Measurements from ENCODE around the gene RNASEH1. TPM values are rescaled to one million over a fixed set of nuclear protein-coding genes. Genes with fewer than 3 reads are reported as not detected.
"Not testable (repeated sequence)": the region's sequence is repeated elsewhere in the genome, so short reads cannot be mapped to it uniquely, and the experiment has no call there.

The RNASEH1 gene
- total and polyA plus RNA-seq, 5 donors, result 17.3 to 21.2 (median 20.0) TPM

- ATAC-seq, result no peak
- peaks cover 7% of the 10 kb centered on the region for H3K4me1 ChIP-seq (ENCODE audit: control insufficient read depth, insufficient read depth, low read length)
- H3K9me3 ChIP-seq (ENCODE audit: control insufficient read depth, low read length), result no peaks in the 10 kb centered on the region
- peak overlapping the region; percentile 39 for H3K27ac ChIP-seq (ENCODE audit: low read length)
- H3K4me3 ChIP-seq (ENCODE audit: low read length), result no peak overlapping the region
- intact Hi-C loops (cut with DNase I), result loop anchor here in 2 of 4 donors (5.0 to 10.0 kb wide), 2 partner anchors 57 to 65 kb away; no protein-coding TSS in a partner anchor
- no peak for DNase-seq
- no peaks in the 10 kb centered on the region for H3K27me3 ChIP-seq (ENCODE audit: control insufficient read depth, insufficient read depth)
- WGBS, result 69% methylated on average over 6 of the region's 6 CpGs
Measured at GRCh38 chr2:3587432-3587831, 29.3 kb upstream of the RNASEH1 start.

GRCh38 chr2:3587021-3587420 is 28.9 kb upstream of the RNASEH1 start:
- Histone ChIP-seq H3K4me3 (ENCODE audit: low read length) (no peak overlapping the region), H3K4me1 (ENCODE audit: control insufficient read depth, insufficient read depth, low read length) (peaks cover 7% of the 10 kb centered on the region), H3K27me3 (ENCODE audit: control insufficient read depth, insufficient read depth) (no peaks in the 10 kb centered on the region), H3K9me3 (ENCODE audit: control insufficient read depth, low read length) (no peaks in the 10 kb centered on the region), H3K27ac (ENCODE audit: low read length) (peak overlapping the region; percentile 39)
- no peak for DNase-seq
- no peak for ATAC-seq
- 70% methylated on average over 5 of the region's 5 CpGs for WGBS
- intact Hi-C loops (cut with DNase I), result loop anchor here in 2 of 4 donors (5.0 to 10.0 kb wide), 2 partner anchors 58 to 65 kb away; no protein-coding TSS in a partner anchor

- 74% methylated on average over 16 of the region's 16 CpGs for WGBS
- H3K4me1 ChIP-seq (ENCODE audit: control insufficient read depth, insufficient read depth, low read length), result peaks cover 7% of the 10 kb centered on the region
- no peak overlapping the region for H3K4me3 ChIP-seq (ENCODE audit: low read length)
- intact Hi-C loops (cut with DNase I), result loop anchor here in 2 of 4 donors (5.0 to 10.0 kb wide), 2 partner anchors 59 to 66 kb away; no protein-coding TSS in a partner anchor
- no peaks in the 10 kb centered on the region for H3K9me3 ChIP-seq (ENCODE audit: control insufficient read depth, low read length)
- peak overlapping the region; percentile 85 for H3K27ac ChIP-seq (ENCODE audit: low read length)
- DNase-seq, result no peak
- ATAC-seq, result no peak
- no peaks in the 10 kb centered on the region for H3K27me3 ChIP-seq (ENCODE audit: control insufficient read depth, insufficient read depth)
Measured at GRCh38 chr2:3586220-3586619, 28.1 kb upstream of the RNASEH1 start.

GRCh38 chr2:3585261-3586109 is 27.4 kb upstream of the RNASEH1 start:
- intact Hi-C loops (cut with DNase I), result loop anchor here in 2 of 4 donors (5.0 to 10.0 kb wide), 2 partner anchors 59 to 67 kb away; no protein-coding TSS in a partner anchor
- H3K9me3 ChIP-seq (ENCODE audit: control insufficient read depth, low read length), result no peaks in the 10 kb centered on the region
- 19% methylated on average over 29 of the region's 29 CpGs for WGBS
- ATAC-seq (peak; percentile 93 to 94), DNase-seq (peak; percentile 77 to 91 (median 89))
- H3K4me3 ChIP-seq (ENCODE audit: low read length), result no peak overlapping the region
- H3K27ac ChIP-seq (ENCODE audit: low read length), result peak overlapping the region; percentile 100
- H3K4me1 ChIP-seq (ENCODE audit: control insufficient read depth, insufficient read depth, low read length), result peaks cover 7% of the 10 kb centered on the region
- no peaks in the 10 kb centered on the region for H3K27me3 ChIP-seq (ENCODE audit: control insufficient read depth, insufficient read depth)

GRCh38 chr2:3584608-3585260 is 26.6 kb upstream of the RNASEH1 start:
- peaks cover 7% of the 10 kb centered on the region for H3K4me1 ChIP-seq (ENCODE audit: control insufficient read depth, insufficient read depth, low read length)
- WGBS, result 70% methylated on average over 4 of the region's 4 CpGs
- H3K27ac ChIP-seq (ENCODE audit: low read length), result peak overlapping the region; percentile 100
- H3K27me3 ChIP-seq (ENCODE audit: control insufficient read depth, insufficient read depth), result no peaks in the 10 kb centered on the region
- ATAC-seq, result no peak
- intact Hi-C loops (cut with DNase I), result loop anchor here in 2 of 4 donors (5.0 to 10.0 kb wide), 2 partner anchors 60 to 68 kb away; no protein-coding TSS in a partner anchor
- no peak overlapping the region for H3K4me3 ChIP-seq (ENCODE audit: low read length)
- no peak for DNase-seq
- no peaks in the 10 kb centered on the region for H3K9me3 ChIP-seq (ENCODE audit: control insufficient read depth, low read length)

- peaks cover 7% of the 10 kb centered on the region for H3K4me1 ChIP-seq (ENCODE audit: control insufficient read depth, insufficient read depth, low read length)
- intact Hi-C loops (cut with DNase I), result loop anchor here in 1 of 4 donors (10.0 kb wide), 1 partner anchor 61 kb away; no protein-coding TSS in a partner anchor
- H3K4me3 ChIP-seq (ENCODE audit: low read length), result no peak overlapping the region
- H3K9me3 ChIP-seq (ENCODE audit: control insufficient read depth, low read length), result no peaks in the 10 kb centered on the region
- peak overlapping the region; percentile 68 for H3K27ac ChIP-seq (ENCODE audit: low read length)
- H3K27me3 ChIP-seq (ENCODE audit: control insufficient read depth, insufficient read depth), result no peaks in the 10 kb centered on the region
- ATAC-seq (no peak), DNase-seq (no peak)
- whole genome bisulfite sequencing, result 61% methylated on average over 6 of the region's 6 CpGs
Measured at GRCh38 chr2:3584076-3584475, 25.9 kb upstream of the RNASEH1 start.

- Histone ChIP-seq H3K9me3 (ENCODE audit: control insufficient read depth, low read length) (no peaks in the 10 kb centered on the region), H3K27ac (ENCODE audit: low read length) (no peak overlapping the region), H3K4me3 (ENCODE audit: low read length) (no peak overlapping the region), H3K27me3 (ENCODE audit: control insufficient read depth, insufficient read depth) (no peaks in the 10 kb centered on the region), H3K4me1 (ENCODE audit: control insufficient read depth, insufficient read depth, low read length) (peaks cover 7% of the 10 kb centered on the region)
- no peak for ATAC-seq
- DNase-seq, result no peak
- WGBS, result 80% methylated on average over 13 of the region's 13 CpGs
- intact Hi-C loops (cut with DNase I), result loop anchor here in 1 of 4 donors (10.0 kb wide), 1 partner anchor 63 kb away; no protein-coding TSS in a partner anchor
Measured at GRCh38 chr2:3581367-3582262, 23.5 kb upstream of the RNASEH1 start.

GRCh38 chr2:3580449-3580848 is 22.3 kb upstream of the RNASEH1 start:
- intact Hi-C loops (cut with DNase I), result loop anchor here in 1 of 4 donors (10.0 kb wide), 1 partner anchor 64 kb away; no protein-coding TSS in a partner anchor
- whole genome bisulfite sequencing, result 77% methylated on average over 5 of the region's 5 CpGs
- Histone ChIP-seq H3K4me1 (ENCODE audit: control insufficient read depth, insufficient read depth, low read length) (peaks cover 3% of the 10 kb centered on the region), H3K27me3 (ENCODE audit: control insufficient read depth, insufficient read depth) (no peaks in the 10 kb centered on the region), H3K4me3 (ENCODE audit: low read length) (no peak overlapping the region), H3K9me3 (ENCODE audit: control insufficient read depth, low read length) (no peaks in the 10 kb centered on the region), H3K27ac (ENCODE audit: low read length) (no peak overlapping the region)
- ATAC-seq (no peak), DNase-seq (no peak)

GRCh38 chr2:3578987-3579386 is 20.9 kb upstream of the RNASEH1 start:
- intact Hi-C loops (cut with DNase I), result no loop called here
- Histone ChIP-seq H3K27me3 (ENCODE audit: control insufficient read depth, insufficient read depth) (no peaks in the 10 kb centered on the region), H3K9me3 (ENCODE audit: control insufficient read depth, low read length) (no peaks in the 10 kb centered on the region), H3K4me3 (ENCODE audit: low read length) (no peak overlapping the region), H3K27ac (ENCODE audit: low read length) (no peak overlapping the region), H3K4me1 (ENCODE audit: control insufficient read depth, insufficient read depth, low read length) (no peaks in the 10 kb centered on the region)
- ATAC-seq (no peak), DNase-seq (no peak)
- 70% methylated on average over 5 of the region's 5 CpGs for WGBS

- peak overlapping the region; percentile 88 for H3K4me3 ChIP-seq (ENCODE audit: low read length)
- H3K4me1 ChIP-seq (ENCODE audit: control insufficient read depth, insufficient read depth, low read length); H3K9me3 ChIP-seq (ENCODE audit: control insufficient read depth, low read length); ATAC-seq; intact Hi-C loops (cut with DNase I); H3K27me3 ChIP-seq (ENCODE audit: control insufficient read depth, insufficient read depth); DNase-seq: not testable (repeated sequence)
- peak overlapping the region; percentile 90 for H3K27ac ChIP-seq (ENCODE audit: low read length)
- WGBS, result 52% methylated on average over 10 of the region's 10 CpGs
Measured at GRCh38 chr2:3576263-3576630, 18.1 kb upstream of the RNASEH1 start.
